HuH-7 (cell line): ENCODE measurements around the gene RAP1GAP2.
A peak's percentile ranks its signal among the peaks of the same experiment; 100 is the strongest.

Experiments
- DNase-seq: peaks from one replicate; pipeline ENCODE4 v3.0.0; 2011; ENCODE audit warnings: low spot score

The RAP1GAP2 gene

GRCh38 chr17:2911755-2912111 lies 115.5 kb downstream of the RAP1GAP2 start:
- no peak for DNase-seq

DNA sequence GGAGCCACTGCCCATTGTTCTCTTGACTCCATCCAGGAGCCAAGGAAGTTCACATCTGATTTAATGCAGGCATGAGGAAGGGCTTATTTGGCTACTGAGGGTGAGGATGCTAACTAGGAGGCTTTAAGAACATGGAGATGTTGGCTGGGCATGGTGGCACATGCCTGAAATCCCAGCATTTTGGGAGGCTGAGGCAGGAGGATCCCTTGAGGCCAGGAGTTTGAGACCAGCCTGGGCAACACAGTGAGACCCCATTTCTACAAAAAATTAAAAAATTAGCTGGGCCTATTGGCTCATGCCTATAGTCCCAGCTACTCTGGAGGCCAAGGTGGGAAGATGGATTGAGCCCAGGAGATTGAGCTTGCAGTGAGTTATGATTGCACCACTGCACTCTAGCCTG lies 116.5 kb downstream of the RAP1GAP2 start:
- no peak for DNase-seq

GRCh38 chr17:2916461-2916860 lies 120.2 kb downstream of the RAP1GAP2 start:
- DNase-seq, result no peak

DNA sequence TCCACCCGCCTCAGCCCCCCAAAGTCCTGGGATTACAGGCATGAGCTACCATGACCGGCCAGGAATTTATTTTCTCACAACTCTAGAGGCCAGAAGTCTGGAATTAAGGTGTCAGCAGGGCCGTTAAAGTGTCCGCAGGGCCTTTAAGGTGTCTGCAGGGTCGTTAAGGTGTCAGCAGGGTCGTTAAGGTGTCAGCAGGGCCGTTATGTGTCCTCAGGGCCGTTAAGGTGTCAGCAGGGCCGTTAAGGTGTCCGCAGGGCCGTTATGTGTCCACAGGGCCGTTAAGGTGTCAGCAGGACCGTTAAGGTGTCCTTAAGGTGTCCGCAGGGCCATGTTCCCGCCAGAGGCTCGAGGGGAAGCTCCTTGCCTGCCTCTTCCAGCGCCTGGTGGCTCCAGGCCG lies 125.2 kb downstream of the RAP1GAP2 start:
- no peak for DNase-seq

- DNase-seq, result no peak
Measured at GRCh38 chr17:2924211-2924610, 128.0 kb downstream of the RAP1GAP2 start.

GRCh38 chr17:2925011-2925410 lies 128.8 kb downstream of the RAP1GAP2 start:
- DNase-seq, result no peak

- no peak for DNase-seq
Measured at GRCh38 chr17:2926019-2926650, 129.9 kb downstream of the RAP1GAP2 start.

DNA sequence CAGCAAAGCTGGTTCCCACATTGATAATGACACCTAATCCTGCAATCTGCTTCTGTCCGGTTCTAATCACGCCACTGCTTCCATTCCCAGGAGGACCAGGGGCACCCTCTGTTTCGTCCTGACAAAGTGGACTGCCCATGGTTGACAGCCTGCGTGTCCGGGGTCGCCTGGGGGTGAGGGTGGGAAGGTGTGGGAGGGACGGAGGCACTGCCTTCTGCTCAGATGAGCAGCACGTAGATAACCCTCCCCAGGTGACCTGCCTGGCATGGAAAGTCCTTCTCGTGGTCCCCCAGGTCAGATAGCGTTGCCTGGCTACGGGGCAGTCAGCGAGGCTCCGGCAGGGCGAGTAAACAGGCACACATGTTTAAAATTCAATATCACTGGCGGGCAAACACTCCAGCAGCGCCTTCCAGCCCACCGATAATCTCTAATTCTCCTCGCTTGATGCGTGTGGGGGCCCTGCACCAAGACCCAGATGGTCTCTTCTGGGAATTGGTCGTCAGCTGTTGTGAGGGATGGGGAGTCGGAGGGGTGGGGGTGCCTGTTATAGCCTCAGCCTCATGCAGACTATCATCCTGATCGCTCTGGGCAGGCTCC lies 132.2 kb downstream of the RAP1GAP2 start:
- no peak for DNase-seq

DNA sequence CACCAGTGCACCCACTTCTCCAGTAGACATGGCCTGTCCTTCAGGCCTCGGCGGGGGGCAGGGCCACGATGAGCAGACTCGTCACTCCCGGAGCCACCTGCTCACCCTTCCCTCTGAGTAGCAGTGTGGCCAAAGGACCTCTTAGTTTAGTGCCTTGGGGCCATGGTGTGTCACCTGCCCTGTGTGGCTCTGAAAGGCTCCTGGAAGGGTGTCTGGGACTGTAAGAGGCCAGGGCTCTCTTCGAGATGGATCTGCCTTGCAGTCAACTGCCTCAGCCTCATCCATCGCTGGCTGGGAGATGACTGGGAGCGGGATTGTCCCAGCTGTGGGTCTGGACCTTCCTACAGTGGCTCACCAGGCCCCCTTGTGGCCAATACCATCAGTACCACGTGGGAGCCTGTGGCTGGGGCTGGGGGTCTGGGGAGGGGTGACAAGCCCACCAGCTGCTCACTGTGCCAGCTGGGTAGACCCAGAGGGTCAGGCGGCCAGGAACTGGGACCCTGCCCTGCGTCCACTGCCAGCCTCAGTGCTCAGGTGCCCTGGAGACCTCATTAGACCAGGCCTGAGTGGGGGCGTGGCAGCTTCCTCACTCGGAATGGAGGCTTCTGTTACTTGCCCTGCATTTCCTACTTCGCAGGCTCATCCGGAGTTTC lies 133.8 kb downstream of the RAP1GAP2 start:
- DNase-seq, result peak; percentile 81

DNA sequence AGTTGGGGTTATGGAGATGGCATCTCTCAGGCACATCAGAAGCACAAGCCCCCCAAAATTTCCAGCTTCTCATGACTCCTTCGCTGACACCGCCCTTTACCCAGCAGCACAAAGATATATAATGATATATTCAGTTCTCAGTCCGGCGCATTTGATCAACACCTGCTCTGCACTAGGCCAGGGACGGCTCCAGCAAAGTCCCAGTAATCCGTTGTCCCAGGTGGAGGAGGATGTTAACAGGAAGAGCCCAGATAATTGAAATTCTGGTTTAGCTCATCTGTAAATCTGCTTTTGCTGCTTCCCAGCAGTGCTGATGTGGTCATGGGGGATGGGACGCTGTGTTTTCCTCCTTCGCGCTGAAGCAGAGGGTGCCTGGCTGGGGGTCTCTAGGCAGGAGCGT lies 135.6 kb downstream of the RAP1GAP2 start:
- no peak for DNase-seq

DNA sequence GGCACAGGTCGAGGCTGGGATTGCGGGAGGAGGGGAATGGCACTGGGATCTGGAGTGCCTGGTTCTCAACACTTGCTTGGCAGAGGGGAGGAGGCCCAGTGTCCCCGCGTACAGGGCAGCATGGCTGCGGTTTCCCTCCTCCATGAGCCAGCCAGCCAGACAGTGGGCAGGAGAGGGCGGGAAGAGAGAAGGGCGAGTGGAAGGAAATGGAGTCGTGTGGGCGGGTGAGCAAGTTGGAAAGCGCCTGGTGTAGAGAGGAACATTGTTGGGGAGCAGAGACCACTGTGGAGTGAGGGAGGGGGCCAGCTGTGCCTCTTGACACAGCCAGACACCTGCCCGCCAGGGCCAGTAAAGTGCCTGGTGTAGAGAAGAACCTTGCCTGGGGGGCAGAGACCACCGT lies 136.7 kb downstream of the RAP1GAP2 start:
- no peak for DNase-seq

DNA sequence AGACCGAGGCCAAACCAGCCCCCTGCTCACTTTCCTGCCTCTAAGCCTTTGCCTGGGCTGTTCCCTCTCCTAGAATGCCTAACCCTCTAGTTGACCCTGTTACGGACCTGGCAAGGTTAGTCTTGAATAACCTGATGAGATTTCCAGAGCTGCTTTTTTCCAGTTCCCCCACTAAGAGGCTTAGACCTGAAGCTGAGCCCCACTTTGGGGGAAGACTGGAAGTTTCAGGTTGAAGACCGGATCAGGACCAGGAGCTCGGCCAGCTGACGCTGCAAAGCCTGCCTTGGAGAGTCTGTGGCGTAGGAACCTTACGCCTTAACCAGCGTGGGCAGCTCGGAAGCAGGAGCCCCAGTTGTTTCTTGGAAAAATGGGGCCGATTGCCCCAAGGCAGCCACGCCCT lies 137.4 kb downstream of the RAP1GAP2 start:
- DNase-seq, result no peak

- DNase-seq, result no peak
Measured at GRCh38 chr17:2935632-2936031, 139.4 kb downstream of the RAP1GAP2 start.

GRCh38 chr17:2936351-2936750 lies 140.1 kb downstream of the RAP1GAP2 start:
- DNase-seq, result no peak

DNA sequence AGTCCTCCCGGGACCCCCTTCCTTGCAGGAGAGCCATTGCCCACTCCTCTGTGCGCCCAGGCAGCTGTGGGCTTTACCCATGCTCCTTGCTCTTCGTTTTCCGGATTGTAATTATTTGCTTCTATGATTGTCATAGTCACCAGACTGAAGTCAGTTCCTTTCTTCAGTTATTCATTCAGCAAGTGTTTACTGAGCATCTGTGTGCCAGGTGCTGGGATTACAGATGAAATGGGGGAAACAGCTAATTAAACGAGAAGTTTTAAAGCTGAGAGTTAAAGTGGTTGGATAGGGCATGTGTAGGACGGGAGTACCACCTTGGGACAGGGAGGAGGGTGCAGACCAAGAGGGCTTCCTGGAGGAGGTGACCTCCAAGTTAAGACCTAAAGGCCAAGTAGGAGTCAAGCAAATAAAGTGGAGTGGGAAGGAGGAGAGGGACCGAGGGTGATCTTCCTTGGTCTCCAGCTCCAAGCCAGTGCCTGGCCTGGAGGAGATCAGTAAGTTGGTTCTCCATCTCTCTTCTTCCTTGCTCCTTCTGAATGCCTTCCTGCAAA lies 140.6 kb downstream of the RAP1GAP2 start:
- DNase-seq, result no peak

DNA sequence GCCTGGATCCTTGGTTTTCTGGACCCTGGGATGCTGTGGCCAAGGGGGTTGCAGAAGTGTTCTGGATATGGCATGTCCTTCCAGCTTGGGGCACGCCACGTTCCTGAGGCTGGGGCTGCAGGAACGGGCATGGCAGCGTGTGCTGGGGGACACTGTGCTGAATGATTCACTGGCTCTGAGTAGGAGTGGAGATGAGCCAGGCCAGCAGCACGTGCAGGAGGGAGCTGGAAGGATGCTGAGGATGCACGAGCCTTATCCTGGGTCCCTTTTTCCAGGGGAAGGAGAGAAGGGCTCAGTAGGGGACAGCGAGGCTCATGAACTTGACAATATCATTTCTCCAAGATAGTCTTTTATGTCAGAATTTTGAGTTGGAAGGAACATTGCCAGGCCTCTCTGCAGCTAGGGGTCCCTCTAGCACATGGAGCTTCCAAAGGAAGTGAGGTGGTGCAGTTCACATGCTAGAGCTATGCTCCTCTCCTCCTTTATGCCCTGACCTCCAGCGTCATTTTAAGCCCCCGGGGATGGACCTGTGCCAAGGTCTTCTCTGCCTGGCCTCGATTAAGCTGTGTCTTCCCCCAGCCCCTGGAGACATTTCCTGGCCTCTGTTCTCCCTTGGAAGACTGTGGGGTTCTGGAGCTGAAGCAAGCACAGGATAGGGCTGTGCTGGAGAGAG lies 141.2 kb downstream of the RAP1GAP2 start:
- DNase-seq, result no peak

DNA sequence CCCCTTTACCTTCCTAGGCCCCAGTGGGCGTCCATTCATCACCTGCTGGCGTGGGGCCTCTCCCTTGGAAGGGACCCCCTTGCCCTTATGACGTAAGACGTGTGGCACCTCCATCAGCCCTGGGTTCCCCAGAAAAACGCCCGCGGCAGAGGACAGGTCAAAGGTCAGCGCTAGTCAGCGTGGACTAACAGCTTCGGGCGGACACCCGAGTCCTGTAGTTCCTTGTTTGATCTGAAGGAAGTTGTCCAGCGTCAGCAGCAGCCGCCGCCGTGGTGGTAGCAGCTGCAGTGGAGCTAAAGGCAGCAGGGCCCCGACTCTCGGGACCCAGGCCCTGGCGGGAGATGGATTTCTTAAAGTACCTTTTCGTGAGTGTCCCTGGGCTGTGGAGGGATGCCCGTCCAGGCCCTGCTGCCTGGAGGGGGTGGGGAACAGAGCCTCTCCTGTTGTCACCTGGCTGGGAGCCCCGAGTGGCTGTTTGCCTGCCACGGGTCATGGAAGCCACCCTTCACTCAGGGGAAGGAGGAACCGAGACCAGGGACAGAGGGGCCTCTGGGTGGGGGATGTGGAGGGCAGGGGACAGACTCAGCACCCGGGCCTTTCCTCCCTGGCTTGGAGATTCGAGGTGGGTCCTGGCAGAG lies 143.6 kb downstream of the RAP1GAP2 start:
- DNase-seq, result no peak

DNA sequence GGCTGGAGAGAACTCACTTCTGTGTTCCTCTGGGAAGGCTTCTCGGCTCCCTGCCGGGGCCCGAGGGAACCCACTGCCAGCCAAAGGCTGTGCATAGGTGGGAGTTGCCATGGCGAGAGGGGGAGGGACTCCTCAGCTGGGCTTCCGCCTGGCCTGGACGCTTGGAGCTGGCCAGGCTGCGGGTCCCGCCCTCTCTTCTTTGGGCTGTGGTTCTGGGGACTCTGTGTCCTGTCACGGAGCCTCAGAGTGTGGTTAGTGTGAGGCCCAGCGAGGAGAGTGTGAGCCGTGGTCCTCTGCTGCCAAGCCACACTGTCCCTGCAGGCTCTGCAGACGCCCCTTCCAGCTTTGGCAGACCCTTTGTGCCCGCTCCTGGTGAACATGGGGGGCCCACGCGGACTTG lies 144.1 kb downstream of the RAP1GAP2 start:
- DNase-seq, result no peak

DNA sequence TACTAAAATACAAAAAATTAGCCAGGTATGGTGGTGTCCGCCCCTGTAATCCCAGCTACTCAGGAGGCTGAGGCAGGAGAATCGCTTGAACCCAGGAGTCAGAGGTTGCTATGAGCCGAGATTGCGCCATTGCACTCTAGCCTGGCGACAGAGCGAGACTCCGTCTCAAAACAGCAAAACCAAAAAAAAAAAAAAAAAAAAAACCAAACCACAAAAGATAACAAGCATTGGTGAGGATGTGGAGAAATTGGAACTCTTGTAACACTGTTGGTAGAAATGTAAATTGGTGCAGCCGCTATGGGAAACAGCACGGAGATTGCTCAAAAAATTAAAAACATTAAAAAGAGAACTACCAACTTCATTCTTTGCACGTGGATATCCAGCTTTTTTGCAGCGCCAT lies 147.7 kb downstream of the RAP1GAP2 start:
- no peak for DNase-seq

GRCh38 chr17:2945299-2945698 lies 149.1 kb downstream of the RAP1GAP2 start:
- DNase-seq, result no peak

GRCh38 chr17:2946144-2946543 lies 149.9 kb downstream of the RAP1GAP2 start:
- no peak for DNase-seq

DNA sequence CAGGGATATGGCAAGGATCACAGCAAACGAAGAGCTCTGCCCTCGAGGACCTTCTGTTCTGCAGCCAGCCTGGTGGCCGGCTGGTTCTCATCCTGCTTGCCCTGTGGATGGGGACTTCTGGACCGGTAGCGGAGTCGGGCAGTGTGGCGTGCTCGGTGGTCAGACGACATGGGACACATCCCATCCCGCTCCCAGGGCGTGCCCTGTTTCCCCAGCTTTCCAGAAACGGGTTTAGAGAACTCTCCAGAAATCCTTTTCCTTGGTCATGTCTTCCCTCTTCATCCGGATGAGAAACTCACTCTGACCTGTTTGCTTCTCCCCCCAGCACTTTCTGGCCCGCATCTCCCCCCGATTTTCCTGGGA lies 151.3 kb downstream of the RAP1GAP2 start:
- no peak for DNase-seq
